Activated CD4-positive, alpha-beta memory T cell treated with anti-CD3 and anti-CD28 coated beads, Interleukin-2, amount 10 ng/mL, durations not matched to agents 7 days and 5 days (primary cell): ENCODE data around the gene SETBP1. TPM values are rescaled to one million over a fixed set of nuclear protein-coding genes. Genes with fewer than 3 reads are reported as not detected.

ENCODE experiments used
- CTCF ChIA-PET: fragments of 350-600 bp; sonication (Branson Sonifier 250); formaldehyde crosslinking; loops from one replicate; lab custom pipeline; 2021; ENCODE audit warnings: antibody characterized with exemption, inconsistent platforms; lab: Charles Lee
- POLR2A ChIA-PET: fragments of 350-600 bp; sonication (Branson Sonifier 250); formaldehyde crosslinking; loops from one replicate; lab custom pipeline; 2021; ENCODE audit warnings: antibody characterized with exemption; lab: Charles Lee
- DNase-seq: peaks from one replicate; pipeline ENCODE4 v3.0.0-alpha.2; 2020
- H3K27ac Mint-ChIP-seq: one replicate; pipeline ENCODE4 v1.8.0; 2021; ENCODE audit warnings: mild to moderate bottlenecking, mixed read lengths
- H3K27me3 Mint-ChIP-seq: one replicate; pipeline ENCODE4 v1.8.0; 2021; ENCODE audit warnings: mixed read lengths
- H3K36me3 Mint-ChIP-seq: one replicate; pipeline ENCODE4 v1.8.0; 2021; ENCODE audit warnings: low read depth, mixed read lengths
- H3K4me1 Mint-ChIP-seq: one replicate; pipeline ENCODE4 v1.8.0; 2021; ENCODE audit warnings: mixed read lengths
- H3K4me3 Mint-ChIP-seq: one replicate; pipeline ENCODE4 v1.8.0; 2021; ENCODE audit warnings: mild to moderate bottlenecking, mixed read lengths
- H3K9me3 Mint-ChIP-seq: one replicate; pipeline ENCODE4 v1.8.0; 2021; ENCODE audit warnings: mixed read lengths
- total RNA-seq, 2 experiments: library from RNA; stranded (reverse); gene quantifications; one replicate each; pipeline ENCODE4 v1.2.3, GENCODE V29; 2021

Gene SETBP1
- total RNA-seq, 2 experiments from 2014 or later, result 15.8 to 18.2 TPM

- no peak for DNase-seq
- Mint-ChIP-seq H3K4me1 (peaks cover 26% of the 10 kb centered on the region), H3K27ac (no peak overlapping the region), H3K36me3 (peaks cover 34% of the 10 kb centered on the region), H3K9me3 (peaks cover 8% of the 10 kb centered on the region), H3K4me3 (no peak overlapping the region), H3K27me3 (peaks cover 13% of the 10 kb centered on the region)
- POLR2A ChIA-PET, result no interaction called here
- CTCF ChIA-PET, result no interaction called here
These were observed 81.1 kb downstream of the SETBP1 start for GRCh38 chr18:44761812-44762211.

- POLR2A ChIA-PET, result no interaction called here
- Mint-ChIP-seq H3K27ac (no peak overlapping the region), H3K36me3 (peaks cover 39% of the 10 kb centered on the region), H3K27me3 (peaks cover 19% of the 10 kb centered on the region), H3K9me3 (peaks cover 8% of the 10 kb centered on the region), H3K4me1 (peaks cover 22% of the 10 kb centered on the region), H3K4me3 (no peak overlapping the region)
- no peak for DNase-seq
- CTCF ChIA-PET, result no interaction called here
These were observed 82.6 kb downstream of the SETBP1 start for GRCh38 chr18:44763327-44763726.

DNA sequence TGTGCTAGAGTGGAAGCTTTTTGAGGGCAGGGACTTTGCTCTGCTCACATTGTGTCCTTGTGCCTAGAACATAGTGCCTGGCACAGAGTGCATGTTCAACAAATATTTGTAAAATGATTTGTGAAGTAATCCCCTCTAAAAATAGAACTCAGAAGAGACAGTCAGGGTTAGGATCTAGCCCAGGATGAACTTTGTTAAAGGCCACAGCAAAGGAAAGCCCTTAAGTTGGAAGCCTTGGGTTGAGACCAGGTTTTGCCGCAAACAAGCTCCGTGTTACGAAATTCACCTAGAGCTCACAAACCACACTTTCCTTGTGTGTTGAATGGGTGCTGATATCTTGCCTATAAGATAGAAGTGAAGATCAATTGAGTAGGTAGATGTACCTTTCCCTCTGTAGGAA lies 84.2 kb downstream of the SETBP1 start:
- H3K36me3 Mint-ChIP-seq, result peaks cover 30% of the 10 kb centered on the region
- H3K4me3 Mint-ChIP-seq, result no peak overlapping the region
- no peak for DNase-seq
- POLR2A ChIA-PET, result no interaction called here
- H3K9me3 Mint-ChIP-seq, result peaks cover 8% of the 10 kb centered on the region
- H3K4me1 Mint-ChIP-seq, result peaks cover 8% of the 10 kb centered on the region
- CTCF ChIA-PET, result no interaction called here
- no peak overlapping the region for H3K27ac Mint-ChIP-seq
- peaks cover 25% of the 10 kb centered on the region for H3K27me3 Mint-ChIP-seq

DNA sequence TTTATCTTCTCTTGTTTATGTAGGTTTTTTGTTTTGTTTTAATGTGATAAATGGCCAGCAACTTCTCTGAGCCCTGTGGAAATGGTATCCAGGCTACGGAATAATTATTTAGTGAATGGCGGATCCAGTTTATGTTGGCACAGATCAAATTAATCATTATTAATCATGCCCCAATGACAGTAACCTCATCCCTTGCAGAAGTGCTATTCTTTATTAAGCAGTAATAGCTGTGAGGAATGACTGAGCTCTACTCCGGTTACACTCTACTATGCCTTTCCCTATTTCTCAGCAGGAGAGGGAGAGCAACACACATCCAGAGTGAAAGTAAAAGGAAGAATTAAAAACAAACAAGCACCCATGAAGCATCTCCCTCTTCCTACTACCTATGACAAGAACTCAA lies 84.8 kb downstream of the SETBP1 start:
- no peak overlapping the region for H3K27ac Mint-ChIP-seq
- CTCF ChIA-PET, result no interaction called here
- no peak for DNase-seq
- POLR2A ChIA-PET, result no interaction called here
- H3K36me3 Mint-ChIP-seq, result peaks cover 31% of the 10 kb centered on the region
- H3K4me3 Mint-ChIP-seq, result no peak overlapping the region
- H3K27me3 Mint-ChIP-seq, result peaks cover 27% of the 10 kb centered on the region
- peaks cover 8% of the 10 kb centered on the region for H3K9me3 Mint-ChIP-seq
- peaks cover 2% of the 10 kb centered on the region for H3K4me1 Mint-ChIP-seq

DNA sequence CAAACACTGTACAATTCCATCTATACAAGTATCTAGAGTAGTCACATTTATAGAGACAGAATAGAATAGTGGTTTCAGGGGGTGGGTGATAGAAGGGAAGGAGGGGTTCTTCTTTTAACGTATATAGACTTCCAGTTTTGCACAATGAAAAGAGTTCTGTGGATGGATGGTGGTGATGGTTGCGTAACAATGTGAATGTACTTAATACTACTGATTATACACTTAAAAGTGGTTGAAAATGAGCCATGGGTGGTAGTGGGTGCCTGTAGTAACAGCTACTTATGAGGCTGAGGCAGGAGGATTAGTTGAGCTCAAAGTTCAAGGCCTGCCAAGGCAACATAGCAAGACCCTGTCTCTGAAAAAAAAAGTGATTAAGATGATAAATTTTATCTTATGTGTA lies 85.8 kb downstream of the SETBP1 start:
- Mint-ChIP-seq H3K4me1 (no peaks in the 10 kb centered on the region), H3K27ac (no peak overlapping the region), H3K27me3 (peaks cover 29% of the 10 kb centered on the region), H3K36me3 (peaks cover 33% of the 10 kb centered on the region), H3K9me3 (peaks cover 8% of the 10 kb centered on the region), H3K4me3 (no peak overlapping the region)
- POLR2A ChIA-PET, result no interaction called here
- no peak for DNase-seq
- CTCF ChIA-PET, result no interaction called here

- POLR2A ChIA-PET, result interaction anchor here (1.7 kb wide), 1 partner anchor 8 kb away, joined by 4 read pairs; no protein-coding TSS in a partner anchor
- H3K36me3 Mint-ChIP-seq, result peaks cover 28% of the 10 kb centered on the region
- H3K27ac Mint-ChIP-seq, result no peak overlapping the region
- no peak for DNase-seq
- H3K4me1 Mint-ChIP-seq, result peaks cover 1% of the 10 kb centered on the region
- H3K4me3 Mint-ChIP-seq, result no peak overlapping the region
- H3K9me3 Mint-ChIP-seq, result peaks cover 8% of the 10 kb centered on the region
- H3K27me3 Mint-ChIP-seq, result peaks cover 29% of the 10 kb centered on the region
- CTCF ChIA-PET, result no interaction called here
These were observed 87.1 kb downstream of the SETBP1 start for GRCh38 chr18:44767807-44768206.

GRCh38 chr18:44770641-44771040 lies 90.0 kb downstream of the SETBP1 start:
- ChIA-PET POLR2A (no interaction called here), CTCF (no interaction called here)
- no peak for DNase-seq
- Mint-ChIP-seq H3K4me3 (no peak overlapping the region), H3K36me3 (peaks cover 9% of the 10 kb centered on the region), H3K9me3 (peaks cover 3% of the 10 kb centered on the region), H3K4me1 (peaks cover 1% of the 10 kb centered on the region), H3K27me3 (peaks cover 28% of the 10 kb centered on the region), H3K27ac (no peak overlapping the region)

- Mint-ChIP-seq H3K4me1 (peaks cover 1% of the 10 kb centered on the region), H3K4me3 (no peak overlapping the region), H3K27ac (no peak overlapping the region), H3K9me3 (no peaks in the 10 kb centered on the region), H3K27me3 (peaks cover 23% of the 10 kb centered on the region), H3K36me3 (peaks cover 9% of the 10 kb centered on the region)
- ChIA-PET CTCF (no interaction called here), POLR2A (no interaction called here)
- DNase-seq, result no peak
These were observed 90.9 kb downstream of the SETBP1 start for GRCh38 chr18:44771572-44771955.

- Mint-ChIP-seq H3K27ac (no peak overlapping the region), H3K27me3 (peaks cover 21% of the 10 kb centered on the region)
- CTCF ChIA-PET, result no interaction called here
These were observed 91.5 kb downstream of the SETBP1 start for GRCh38 chr18:44771956-44772917.

GRCh38 chr18:44773640-44774155 lies 93.0 kb downstream of the SETBP1 start:
- CTCF ChIA-PET, result no interaction called here
- H3K4me1 Mint-ChIP-seq, result peaks cover 1% of the 10 kb centered on the region
- no peak for DNase-seq
- no peak overlapping the region for H3K27ac Mint-ChIP-seq
- POLR2A ChIA-PET, result no interaction called here
- H3K36me3 Mint-ChIP-seq, result peaks cover 7% of the 10 kb centered on the region
- peaks cover 19% of the 10 kb centered on the region for H3K27me3 Mint-ChIP-seq
- no peak overlapping the region for H3K4me3 Mint-ChIP-seq
- no peaks in the 10 kb centered on the region for H3K9me3 Mint-ChIP-seq

More at GRCh38 chr18:44771956-44772917, 91.5 kb downstream of the SETBP1 start:
- Mint-ChIP-seq H3K36me3 (peaks cover 9% of the 10 kb centered on the region), H3K4me1 (peaks cover 1% of the 10 kb centered on the region), H3K4me3 (no peak overlapping the region), H3K9me3 (no peaks in the 10 kb centered on the region)
- DNase-seq, result no peak
- POLR2A ChIA-PET, result no interaction called here

- H3K4me3 Mint-ChIP-seq, result no peak overlapping the region
- peaks cover 17% of the 10 kb centered on the region for H3K27me3 Mint-ChIP-seq
- peaks cover 2% of the 10 kb centered on the region for H3K4me1 Mint-ChIP-seq
- peaks cover 7% of the 10 kb centered on the region for H3K36me3 Mint-ChIP-seq
- ChIA-PET POLR2A (no interaction called here), CTCF (interaction anchor here (1.0 kb wide), 1 partner anchor 11 kb away, joined by 3 read pairs; no protein-coding TSS in a partner anchor)
- DNase-seq, result no peak
- no peaks in the 10 kb centered on the region for H3K9me3 Mint-ChIP-seq
- no peak overlapping the region for H3K27ac Mint-ChIP-seq
These were observed 93.5 kb downstream of the SETBP1 start for GRCh38 chr18:44774191-44774590.

GRCh38 chr18:44777457-44778192 lies 96.9 kb downstream of the SETBP1 start:
- ChIA-PET CTCF (no interaction called here), POLR2A (no interaction called here)
- Mint-ChIP-seq H3K27ac (no peak overlapping the region), H3K27me3 (peaks cover 28% of the 10 kb centered on the region), H3K4me3 (no peak overlapping the region), H3K36me3 (peaks cover 3% of the 10 kb centered on the region), H3K9me3 (no peaks in the 10 kb centered on the region), H3K4me1 (peaks cover 3% of the 10 kb centered on the region)
- no peak for DNase-seq

- peaks cover 3% of the 10 kb centered on the region for H3K4me1 Mint-ChIP-seq
- no peak for DNase-seq
- H3K27ac Mint-ChIP-seq, result no peak overlapping the region
- peaks cover 28% of the 10 kb centered on the region for H3K27me3 Mint-ChIP-seq
- H3K36me3 Mint-ChIP-seq, result peaks cover 3% of the 10 kb centered on the region
- ChIA-PET POLR2A (no interaction called here), CTCF (no interaction called here)
- H3K4me3 Mint-ChIP-seq, result no peak overlapping the region
- no peaks in the 10 kb centered on the region for H3K9me3 Mint-ChIP-seq
These were observed 98.1 kb downstream of the SETBP1 start for GRCh38 chr18:44778788-44779187.
